IMR-90 (cell line): ENCODE data around the gene ITPR2. TPM values are rescaled to one million over a fixed set of nuclear protein-coding genes. Genes with fewer than 3 reads are reported as not detected.

Source experiments
- ATAC-seq: fragments of 200-7000 bp; cut with Tn5 transposase; 2 replicates; pipeline ENCODE4 v1.9.1; 2020; ENCODE audit warnings: low read depth, mild to moderate bottlenecking, moderate library complexity
- BruUV-seq: library from RNA; stranded (reverse); fragments of 400-500 nt; replicated peaks from 2 replicates; lab custom pipeline; 2021; lab: Mats Ljungman, UMichigan
- CTCF ChIA-PET: fragments of 300-600 bp; formaldehyde crosslinking; extraction: SDS; loops from one replicate; lab custom pipeline; 2021; ENCODE audit warnings: antibody characterized with exemption; lab: Yijun Ruan, JAX
- POLR2A ChIA-PET: fragments of 300-600 bp; sonication (Branson Sonifier 250); formaldehyde crosslinking; loops from one replicate; lab custom pipeline; 2022; ENCODE audit warnings: antibody characterized with exemption; ENCODE audit not compliant: unreplicated experiment; lab: Charles Lee
- DNase-seq: peaks from one replicate; pipeline ENCODE4 v3.0.0; 2013
- H2AFZ ChIP-seq: replicated peaks from 2 replicates; pipeline ENCODE3; 2013; ENCODE audit warnings: low read length, mild to moderate bottlenecking; ENCODE audit not compliant: poor library complexity
- H2AK5ac ChIP-seq: 2 replicates; pipeline ENCODE4 v1.6.1; 2013; ENCODE audit warnings: low read depth, low read length, inconsistent platforms
- H2AK9ac ChIP-seq: replicated peaks from 2 replicates; pipeline ENCODE3; 2013; ENCODE audit warnings: mild to moderate bottlenecking, low read depth, low read length, moderate library complexity; ENCODE audit not compliant: poor library complexity
- H2BK120ac ChIP-seq: 2 replicates; pipeline ENCODE4 v1.6.1; 2013; ENCODE audit warnings: low read depth, low read length, inconsistent platforms
- H2BK15ac ChIP-seq: 3 replicates; pipeline ENCODE4 v1.6.1; 2013; ENCODE audit warnings: low read depth, low read length, inconsistent platforms
- H2BK20ac ChIP-seq: 2 replicates; pipeline ENCODE4 v1.6.1; 2013; ENCODE audit warnings: low read depth, mild to moderate bottlenecking, inconsistent platforms, low read length, moderate library complexity
- H2BK5ac ChIP-seq: 2 replicates; pipeline ENCODE4 v1.6.1; 2013; ENCODE audit warnings: mild to moderate bottlenecking, low read depth, low read length, inconsistent platforms; ENCODE audit not compliant: poor library complexity, severe bottlenecking
- H3K14ac ChIP-seq: replicated peaks from 2 replicates; pipeline ENCODE4 v1.6.1; 2013; ENCODE audit warnings: low read depth, low read length, inconsistent platforms
- H3K18ac ChIP-seq: 2 replicates; pipeline ENCODE4 v1.6.1; 2013; ENCODE audit warnings: low read depth, low read length, control low read depth
- H3K23ac ChIP-seq: 2 replicates; pipeline ENCODE4 v1.6.1; 2013; ENCODE audit warnings: low read depth, low read length, inconsistent platforms
- H3K27ac ChIP-seq: 2 replicates; pipeline ENCODE4 v1.5.1; 2013; ENCODE audit warnings: mild to moderate bottlenecking, control low read depth, low read length; ENCODE audit not compliant: insufficient read depth
- H3K27me3 ChIP-seq: 2 replicates; pipeline ENCODE4 v1.6.1; 2013; ENCODE audit warnings: low read length; ENCODE audit not compliant: control insufficient read depth, insufficient read depth
- H3K36me3 ChIP-seq: 2 replicates; pipeline ENCODE4 v1.6.1; 2013; ENCODE audit warnings: low read length, mixed read lengths; ENCODE audit not compliant: control insufficient read depth, insufficient read depth
- H3K4ac ChIP-seq: 2 replicates; pipeline ENCODE4 v1.6.1; 2013; ENCODE audit warnings: low read depth, low read length, inconsistent platforms
- H3K4me1 ChIP-seq: 2 replicates; pipeline ENCODE4 v1.6.1; 2013; ENCODE audit warnings: low read length, mixed read lengths; ENCODE audit not compliant: control insufficient read depth, insufficient read depth
- H3K4me2 ChIP-seq: 2 replicates; pipeline ENCODE4 v1.6.1; 2013; ENCODE audit warnings: low read depth, mild to moderate bottlenecking, control low read depth, low read length, moderate library complexity
- H3K4me3 ChIP-seq: 2 replicates; pipeline ENCODE4 v1.5.1; 2013; ENCODE audit warnings: low read depth, mild to moderate bottlenecking, control low read depth, low read length, moderate library complexity; ENCODE audit not compliant: insufficient read depth
- H3K56ac ChIP-seq: 2 replicates; pipeline ENCODE4 v1.6.1; 2013; ENCODE audit warnings: low read length, inconsistent platforms; ENCODE audit not compliant: insufficient read depth; ENCODE audit errors: extremely low read depth
- H3K79me1 ChIP-seq, 2 experiments: 2 replicates each; pipeline ENCODE4 v1.6.1; 2013; ENCODE audit warnings: low read length in 2 of 2, inconsistent platforms in 1 of 2, low read depth in 1 of 2
- H3K9ac ChIP-seq: 2 replicates; pipeline ENCODE4 v1.6.1; 2013; ENCODE audit warnings: low read depth, low read length, control low read depth
- H3K9me1 ChIP-seq: 2 replicates; pipeline ENCODE4 v1.6.1; 2013; ENCODE audit warnings: low read length, inconsistent platforms; ENCODE audit not compliant: insufficient read depth
- H3K9me3 ChIP-seq: 2 replicates; pipeline ENCODE4 v1.6.1; 2013; ENCODE audit warnings: low read length; ENCODE audit not compliant: control insufficient read depth, insufficient read depth
- H4K20me1 ChIP-seq: 2 replicates; pipeline ENCODE4 v1.6.1; 2013; ENCODE audit warnings: low read length, inconsistent platforms; ENCODE audit not compliant: insufficient read depth
- H4K5ac ChIP-seq: 2 replicates; pipeline ENCODE4 v1.6.1; 2013; ENCODE audit warnings: mild to moderate bottlenecking, low read depth, low read length, control low read depth
- H4K8ac ChIP-seq, 2 experiments: 2 replicates each; pipeline ENCODE4 v1.6.1; 2013; ENCODE audit warnings: low read depth in 2 of 2, low read length in 2 of 2, control low read depth in 1 of 2, inconsistent platforms in 1 of 2
- H4K91ac ChIP-seq: 2 replicates; pipeline ENCODE4 v1.6.1; 2013; ENCODE audit warnings: low read depth, low read length, inconsistent platforms; ENCODE audit not compliant: insufficient read depth
- CHD1 ChIP-seq: IDR thresholded peaks from 2 replicates; pipeline ENCODE4 v1.6.1; 2012; ENCODE audit warnings: low read depth, low read length, improper control_type of control experiment
- FOS ChIP-seq: fragments of 150-350 bp; IDR thresholded peaks from 2 replicates; pipeline ENCODE4 v1.6.1; 2016; ENCODE audit warnings: low read depth, low read length
- MAFK ChIP-seq: IDR thresholded peaks from 2 replicates; pipeline ENCODE4 v1.6.1; 2012; ENCODE audit warnings: low read depth, low read length, improper control_type of control experiment
- MAZ ChIP-seq: IDR thresholded peaks from 2 replicates; pipeline ENCODE4 v1.6.1; 2012; ENCODE audit warnings: low read depth, mild to moderate bottlenecking, low read length, improper control_type of control experiment, moderate library complexity, borderline replicate concordance
- MXI1 ChIP-seq: IDR thresholded peaks from 2 replicates; pipeline ENCODE4 v1.6.1; 2012; ENCODE audit warnings: low read depth, mild to moderate bottlenecking, low read length, moderate library complexity, borderline replicate concordance
- POLR2A ChIP-seq: IDR thresholded peaks from 2 replicates; pipeline ENCODE4 v1.6.1; 2012; ENCODE audit warnings: mild to moderate bottlenecking, low read depth, low read length
- RAD21 ChIP-seq: IDR thresholded peaks from 2 replicates; pipeline ENCODE4 v1.6.1; 2012; ENCODE audit warnings: low read length, improper control_type of control experiment
- RFX5 ChIP-seq: IDR thresholded peaks from 2 replicates; pipeline ENCODE4 v1.8.0; 2012; ENCODE audit warnings: low read depth, mild to moderate bottlenecking, low read length, moderate library complexity
- WGBS, 2 experiments: methylation state at CpG; one replicate each; pipeline versions ENCODE4 v1.1.5 to v1.1.7; 2013; ENCODE audit warnings: missing lambda C conversion rate in 2 of 2; ENCODE audit not compliant: insufficient read length in 1 of 2; ENCODE audit errors: extremely low coverage in 2 of 2; 5-methylcytosine and 5-hydroxymethylcytosine counted together
- dilution Hi-C: fragments of 300-500 bp; cut with HindIII; formaldehyde crosslinking; loops from one replicate; pipeline ENCODE4 v1.14.3; 2018; ENCODE audit warnings: low sequenced_read_pairs; ENCODE audit not compliant: unreplicated experiment
- in situ Hi-C: fragments of 300-500 bp; cut with MboI; formaldehyde crosslinking; loops from 3 replicates; pipeline ENCODE4 v1.14.3; 2019; ENCODE audit warnings: low sequenced_read_pairs, inconsistent platforms, mixed read lengths
- intact Hi-C: fragments of 100-400 bp; cut with micrococcal nuclease; formaldehyde crosslinking; loops from 2 replicates; pipeline ENCODE4 v1.10.0; 2022
- polyA plus RNA-seq, 3 experiments: library from polyadenylated mRNA; depleted of rRNA; stranded (reverse); fragments of >200 nt; gene quantifications; 2 replicates each; pipeline ENCODE4 v1.2.3, GENCODE V29; 2012; ENCODE audit warnings: low replicate concordance in 1 of 3
- total RNA-seq: library from RNA; depleted of rRNA; stranded (reverse); fragments of >200 nt; gene quantifications from 2 replicates; pipeline ENCODE4 v1.2.3, GENCODE V29; 2012
- TF ChIP-seq, protein P1 (sequence below): fragments of 150-350 bp; IDR thresholded peaks from 2 replicates; pipeline ENCODE4 v1.6.1; 2017; ENCODE audit warnings: mild to moderate bottlenecking, antibody characterized with exemption, low read length, low read depth

The ITPR2 gene
- total and polyA plus RNA-seq, 2 of the 4 experiments (the other 2 are of a cell fraction), result 1.2 to 9.0 TPM

DNA sequence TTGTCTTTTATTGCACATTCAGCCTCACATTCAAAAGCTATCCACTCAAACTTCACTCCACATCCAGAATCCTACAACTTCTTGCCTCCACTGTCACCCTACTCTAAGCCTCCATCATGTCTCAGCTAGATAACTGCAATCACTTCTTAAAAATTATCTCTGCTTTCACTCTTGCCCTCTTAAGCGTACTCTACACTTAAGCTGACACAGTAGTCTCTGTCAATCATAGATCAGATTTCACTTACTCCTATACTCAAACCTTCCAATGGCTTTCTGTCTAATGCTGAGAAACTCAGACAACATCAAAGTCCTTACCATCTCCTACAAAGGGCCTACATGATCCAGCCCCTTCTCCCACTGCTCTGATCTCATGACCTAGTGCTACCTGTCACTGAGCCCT lies 304.1 kb downstream of the ITPR2 start:
- Histone ChIP-seq H3K9me3 (peaks cover 8% of the 10 kb centered on the region), H2BK15ac (no peak overlapping the region), H2BK120ac (no peak overlapping the region), H3K4me2 (no peak overlapping the region), H3K4ac (no peak overlapping the region), H3K36me3 (no peaks in the 10 kb centered on the region), H3K56ac (no peak overlapping the region), H3K14ac (no peak overlapping the region), H3K4me1 (no peaks in the 10 kb centered on the region), H2AK9ac (no peak overlapping the region), H3K9ac (no peak overlapping the region), H2AK5ac (no peak overlapping the region), H2BK5ac (no peak overlapping the region), H3K9me1 (no peaks in the 10 kb centered on the region), H3K27me3 (no peaks in the 10 kb centered on the region), H4K8ac (no peak overlapping the region), H3K79me1 (no peaks in the 10 kb centered on the region), H3K23ac (no peak overlapping the region), H3K4me3 (no peak overlapping the region), H4K20me1 (no peaks in the 10 kb centered on the region), H4K91ac (no peak overlapping the region), H3K18ac (no peak overlapping the region), H3K27ac (no peak overlapping the region), H2BK20ac (no peak overlapping the region), H4K5ac (no peak overlapping the region), H2AFZ (no peak overlapping the region)
- CTCF ChIA-PET, result interaction anchor here (1.5 kb wide), 1 partner anchor 410 kb away, joined by 4 read pairs; no protein-coding TSS in a partner anchor
- WGBS, 2 experiments, result 33% methylated on average over 1 of the region's 1 CpG; no CpG with 5 or more reads in 1 of the 2 experiments
- TF ChIP-seq RAD21 (no peak), FOS (no peak), RFX5 (no peak), POLR2A (no peak), MAZ (no peak), MAFK (no peak), MXI1 (no peak), CHD1 (no peak)
- TF ChIP-seq, protein P1, sequence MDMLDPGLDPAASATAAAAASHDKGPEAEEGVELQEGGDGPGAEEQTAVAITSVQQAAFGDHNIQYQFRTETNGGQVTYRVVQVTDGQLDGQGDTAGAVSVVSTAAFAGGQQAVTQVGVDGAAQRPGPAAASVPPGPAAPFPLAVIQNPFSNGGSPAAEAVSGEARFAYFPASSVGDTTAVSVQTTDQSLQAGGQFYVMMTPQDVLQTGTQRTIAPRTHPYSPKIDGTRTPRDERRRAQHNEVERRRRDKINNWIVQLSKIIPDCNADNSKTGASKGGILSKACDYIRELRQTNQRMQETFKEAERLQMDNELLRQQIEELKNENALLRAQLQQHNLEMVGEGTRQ, result no peak
- POLR2A ChIA-PET, result no interaction called here
- DNase-seq (no peak), ATAC-seq (no peak)
- in situ Hi-C loops, result no loop called here
- intact Hi-C loops, result loop anchor here (5.0 kb wide), 1 partner anchor 83 kb away; no protein-coding TSS in a partner anchor
- BruUV-seq, result no TSS peak
- dilution Hi-C loops, result no loop called here
